GM19463 (cell line): ENCODE data around the gene SPSB3.

Experiments used
- ATAC-seq: cut with Tn5 transposase; IDR thresholded peaks from one replicate; pipeline ENCODE4 v1.9.1; 2021; ENCODE audit warnings: mild to moderate bottlenecking, moderate library complexity; ENCODE audit not compliant: unreplicated experiment

Gene SPSB3

GRCh38 chr16:1775846-1776671 is 6.3 kb downstream of the SPSB3 start:
- ATAC-seq, result no peak

DNA sequence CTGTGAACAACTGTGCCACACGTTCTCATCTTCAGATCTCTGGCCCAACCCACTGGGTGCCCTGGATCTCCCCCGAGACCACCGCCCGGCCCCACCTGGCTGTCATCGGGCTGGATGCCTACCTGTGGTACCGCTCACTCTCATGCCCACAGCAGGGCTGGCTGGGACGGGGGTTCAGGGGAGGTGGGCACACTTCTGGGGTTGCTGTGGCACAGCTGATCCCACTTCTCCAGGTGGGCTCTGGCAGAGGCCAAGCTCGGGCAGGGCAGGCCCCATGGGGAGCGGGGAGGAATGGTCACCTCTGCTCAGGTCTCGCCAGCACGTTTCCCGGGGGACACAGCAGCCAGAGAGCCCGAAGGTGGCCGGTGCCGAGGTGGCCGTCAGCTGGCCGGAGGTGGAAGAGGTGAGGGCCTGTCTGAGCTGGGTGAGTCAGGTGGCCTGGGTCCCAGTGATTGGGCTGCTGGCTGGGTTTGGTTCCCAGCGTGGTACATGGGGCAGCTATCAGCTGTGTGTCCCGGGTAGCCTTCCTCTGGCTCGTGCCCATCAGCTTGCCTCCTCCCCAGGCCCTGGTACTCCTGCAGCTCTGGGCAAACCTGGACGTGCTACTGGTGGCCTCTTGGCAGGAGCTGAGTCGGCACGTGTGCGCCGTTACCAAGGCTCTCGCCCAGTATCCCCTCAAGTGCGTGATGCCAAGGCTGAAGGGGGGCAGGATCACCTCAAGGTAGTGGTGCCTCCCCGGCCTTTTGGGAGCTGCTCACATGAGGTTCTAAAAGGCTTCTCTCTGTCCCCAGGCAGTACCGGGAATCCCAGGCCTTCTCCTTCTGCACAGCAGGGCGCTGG is 7.1 kb downstream of the SPSB3 start:
- ATAC-seq, result no peak

- ATAC-seq, result no peak
These were observed 8.0 kb downstream of the SPSB3 start for GRCh38 chr16:1774448-1774780.

DNA sequence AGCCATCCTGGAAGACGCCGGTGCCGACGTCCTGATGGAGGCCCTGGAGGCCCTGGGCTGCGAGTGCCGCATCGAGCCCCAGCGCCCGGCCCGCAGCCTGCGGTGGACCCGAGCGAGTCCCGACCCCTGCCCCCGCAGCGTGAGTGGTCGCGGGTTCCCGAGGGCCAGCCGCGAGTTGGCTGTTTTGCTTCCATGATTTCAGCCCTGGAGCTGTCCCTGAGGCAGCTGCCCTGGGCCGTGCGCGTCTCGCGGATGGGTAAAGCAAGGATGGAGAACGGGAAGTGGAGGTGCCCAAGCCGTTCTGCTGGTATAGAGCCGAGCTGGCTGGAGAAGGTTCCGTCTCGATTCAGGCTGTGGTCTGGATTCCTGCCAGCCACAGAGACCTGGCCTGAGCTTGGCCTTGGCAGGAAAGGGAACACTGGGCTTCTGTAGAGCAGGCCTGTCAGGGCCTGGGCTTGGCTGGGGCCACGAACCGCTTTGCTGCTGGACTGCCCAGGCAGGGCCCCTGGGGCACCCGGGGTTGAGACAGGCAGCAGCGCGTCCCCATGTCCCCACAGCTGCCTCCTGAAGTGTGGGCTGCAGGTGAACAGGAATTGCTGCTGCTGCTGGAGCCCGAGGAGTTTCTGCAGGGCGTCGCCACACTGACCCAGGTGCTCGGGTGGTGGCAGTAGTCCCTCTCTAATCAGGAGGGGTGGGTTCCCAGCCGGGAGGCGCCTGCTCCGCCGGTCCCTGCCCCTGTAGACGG is 8.5 kb downstream of the SPSB3 start:
- no peak for ATAC-seq

GRCh38 chr16:1772908-1773702 is 9.3 kb downstream of the SPSB3 start, which contains the start of gene MRPS34:
Gene MRPS34, minus strand, starts transcription at chr16:1773134. Its CDS starts 15 bp downstream, at chr16:1773119.
- peak; percentile 46 for ATAC-seq

DNA sequence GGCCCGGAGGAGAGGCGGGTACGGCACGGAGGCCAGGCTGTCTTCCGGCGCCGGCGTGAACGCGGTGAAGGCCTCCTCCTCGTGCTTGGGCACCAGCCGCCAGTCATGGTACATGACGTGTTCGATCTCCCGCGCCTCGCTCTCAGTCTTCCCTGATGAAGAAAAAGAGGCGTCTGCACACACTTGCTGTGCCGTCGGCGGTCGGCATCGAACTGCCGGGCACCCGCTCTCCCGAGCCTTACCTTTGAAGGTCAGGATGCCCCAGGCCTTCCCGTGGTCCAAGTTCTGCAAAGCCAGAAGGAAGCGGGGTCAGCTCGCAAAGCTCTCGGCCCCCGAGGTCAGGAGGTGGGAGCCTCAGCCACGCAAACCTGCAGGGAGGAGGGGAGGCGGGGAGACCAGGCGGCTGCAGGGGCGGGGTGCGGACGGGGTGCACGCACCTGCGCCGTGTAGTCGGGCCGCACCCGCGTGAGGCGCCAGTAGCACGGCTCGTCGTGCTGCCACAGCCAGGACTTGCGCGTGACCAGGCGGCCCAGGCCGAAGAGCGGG is 9.9 kb downstream of the SPSB3 start, which contains the start of gene EME2:
TSS of gene EME2 (plus strand) at position 449 of the 546 bp plus-strand sequence. CDS start 418 bp downstream, outside the sequence.
- ATAC-seq, result peak; percentile 9

DNA sequence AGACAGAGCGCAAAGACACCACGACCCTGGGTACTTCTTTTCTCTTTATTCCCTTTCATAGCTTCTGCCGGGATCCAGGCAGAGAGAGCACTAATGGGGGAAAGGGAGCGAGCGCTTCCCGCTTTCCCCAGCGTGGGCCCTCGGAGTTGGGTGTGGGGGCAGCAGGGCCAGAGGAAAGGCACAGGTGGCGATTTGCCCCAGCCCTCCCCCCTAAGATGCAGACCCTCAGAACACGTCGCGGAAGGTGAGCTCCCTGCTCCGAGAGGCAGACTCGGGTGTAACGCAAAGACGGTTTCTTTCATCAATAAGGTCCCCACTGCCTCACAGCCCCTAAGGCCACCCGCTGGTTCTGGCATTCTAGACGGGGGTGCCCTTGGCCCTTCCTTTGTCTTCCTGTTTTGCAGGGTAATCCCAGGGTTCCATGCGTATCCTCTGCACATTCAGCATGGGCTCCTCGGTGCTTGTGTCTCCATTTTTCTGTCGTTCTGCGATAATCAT is 10.5 kb downstream of the SPSB3 start:
- ATAC-seq, result no peak

GRCh38 chr16:1771188-1771863 is 11.0 kb downstream of the SPSB3 start, which contains the start of gene NME3:
Gene NME3, minus strand, starts transcription at chr16:1771543. Its CDS starts 9 bp downstream, at chr16:1771534.
- peak; percentile 37 for ATAC-seq

- ATAC-seq, result no peak
These were observed 11.8 kb downstream of the SPSB3 start for GRCh38 chr16:1770328-1771187.

DNA sequence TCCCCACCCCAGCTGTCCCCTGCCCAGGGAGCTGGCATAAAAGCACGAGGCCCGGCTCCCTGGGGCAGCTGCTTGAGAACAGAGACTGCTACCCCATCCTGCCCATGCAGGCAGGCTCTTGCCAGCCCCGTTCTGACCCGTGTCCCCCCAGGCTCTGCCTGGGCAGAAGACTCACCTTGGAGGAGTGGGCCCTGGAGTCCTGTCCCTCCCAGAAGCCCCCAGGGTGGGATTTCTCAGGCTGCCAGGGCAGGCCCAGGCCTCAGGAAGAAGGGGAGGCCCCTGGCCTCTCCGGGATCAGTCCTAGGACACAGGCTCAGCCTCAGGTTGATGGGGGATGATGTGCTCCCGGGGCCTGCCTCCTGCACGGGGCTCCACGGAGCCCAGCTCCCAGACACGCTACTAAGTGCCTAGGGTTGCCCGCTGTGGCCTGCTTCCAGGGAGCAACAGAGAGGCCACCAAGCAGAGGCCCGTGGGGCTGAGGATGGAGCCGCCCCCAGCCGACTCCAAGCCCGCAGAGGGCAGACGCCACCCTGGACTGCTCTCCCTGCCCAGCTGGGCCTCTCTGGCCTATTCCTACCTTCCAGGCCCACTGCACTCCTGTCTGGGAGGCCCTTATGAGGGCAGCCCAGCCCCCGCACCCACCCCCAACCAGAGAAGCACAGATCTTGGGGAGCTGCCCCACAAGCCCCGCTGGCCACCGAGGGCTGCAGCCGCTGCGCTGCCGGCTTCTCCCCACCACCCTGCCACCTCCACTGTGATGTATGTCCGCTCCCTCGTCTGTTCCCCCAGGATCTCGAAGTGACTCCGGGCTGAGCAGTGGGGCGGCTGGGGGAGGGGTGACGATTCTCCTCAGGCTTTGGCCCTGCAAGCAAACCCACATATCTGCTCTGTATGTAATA is 12.7 kb downstream of the SPSB3 start:
- ATAC-seq, result no peak

DNA sequence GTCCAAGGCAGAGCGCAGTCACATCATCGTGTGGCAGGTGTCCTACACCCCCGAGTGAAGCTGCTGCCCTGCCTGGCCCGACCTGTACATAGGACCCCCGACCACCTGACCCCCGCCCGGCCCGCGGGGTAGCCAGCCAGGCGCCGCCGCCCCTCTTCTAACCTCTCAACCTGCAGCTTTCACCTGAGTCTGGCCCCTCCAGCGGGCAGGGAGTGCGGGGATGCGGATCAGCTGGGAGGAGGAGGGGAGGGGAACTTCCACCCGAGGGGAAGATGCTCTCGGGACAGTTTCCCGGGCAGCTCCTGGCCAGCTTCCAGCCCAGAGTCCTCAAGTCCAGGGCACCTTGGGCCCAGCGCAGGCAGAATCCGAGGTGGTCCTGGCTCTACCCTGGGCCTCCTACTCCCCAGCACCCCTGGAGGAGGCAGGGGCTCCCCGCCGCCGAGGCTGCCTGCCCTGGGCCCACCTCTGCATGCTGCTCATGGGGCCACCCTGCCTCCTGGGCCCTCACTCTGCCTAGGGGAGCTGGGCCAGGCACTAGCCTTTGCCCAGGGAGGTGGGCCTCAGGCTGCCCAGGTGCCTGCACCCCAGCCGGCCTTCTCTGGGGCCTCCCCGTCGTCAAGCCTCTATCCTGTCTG is 13.5 kb downstream of the SPSB3 start:
- no peak for ATAC-seq

- ATAC-seq, result no peak
These were observed 14.2 kb downstream of the SPSB3 start for GRCh38 chr16:1768061-1768766.

- ATAC-seq, result no peak
These were observed 15.0 kb downstream of the SPSB3 start for GRCh38 chr16:1767116-1767994.

GRCh38 chr16:1766701-1767100 is 15.7 kb downstream of the SPSB3 start:
- no peak for ATAC-seq

DNA sequence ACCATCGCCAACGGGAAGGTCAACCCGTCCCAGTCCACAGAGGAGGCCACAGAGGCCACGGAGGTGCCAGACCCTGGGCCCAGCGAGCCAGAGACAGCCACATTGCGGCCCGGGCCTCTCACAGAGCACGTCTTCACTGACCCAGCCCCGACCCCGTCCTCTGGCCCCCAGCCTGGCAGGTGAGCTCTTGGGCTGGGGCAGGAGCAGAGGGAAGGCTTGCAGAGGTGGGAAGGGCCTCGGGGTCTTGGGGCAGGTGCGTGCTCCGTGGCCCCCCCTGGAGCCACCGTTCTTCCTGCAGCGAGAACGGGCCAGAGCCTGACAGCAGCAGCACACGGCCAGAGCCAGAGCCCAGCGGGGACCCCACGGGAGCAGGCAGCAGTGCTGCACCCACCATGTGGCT is 16.1 kb downstream of the SPSB3 start:
- ATAC-seq, result no peak
